ENCODE measurements around the gene MAPRE3.

The MAPRE3 gene

GRCh38 chr2:27039871-27040270, 69.4 kb downstream of the MAPRE3 start:
- H3K4me3 ChIP-seq (ENCODE audit: insufficient read length, low read depth): no peak overlapping the region
- no peak for TF ChIP-seq YY1 (IDR thresholded peaks at IDR 0.05; ENCODE audit: insufficient read depth, insufficient read length)
- no peak for TF ChIP-seq SUZ12 (IDR thresholded peaks at IDR 0.05; ENCODE audit: extremely low read depth, insufficient read depth, insufficient read length)
- TF ChIP-seq ZNF274 (IDR thresholded peaks at IDR 0.05; ENCODE audit: low read depth, low read length): no peak
- no peaks in the 10 kb centered on the region for H3K27me3 ChIP-seq (ENCODE audit: insufficient read depth, insufficient read length)
- H3K9me3 ChIP-seq (ENCODE audit: insufficient read depth, low read length): no peaks in the 10 kb centered on the region
- H3K9ac ChIP-seq (ENCODE audit: insufficient read length, low read depth): no peak overlapping the region
- H3K36me3 ChIP-seq (ENCODE audit: insufficient read depth, insufficient read length, low read length): peaks cover 82% of the 10 kb centered on the region
- no peak for DNase-seq (ENCODE audit: low read depth, low spot score)
- H3K4me1 ChIP-seq (ENCODE audit: insufficient read depth, insufficient read length): no peaks in the 10 kb centered on the region

DNA sequence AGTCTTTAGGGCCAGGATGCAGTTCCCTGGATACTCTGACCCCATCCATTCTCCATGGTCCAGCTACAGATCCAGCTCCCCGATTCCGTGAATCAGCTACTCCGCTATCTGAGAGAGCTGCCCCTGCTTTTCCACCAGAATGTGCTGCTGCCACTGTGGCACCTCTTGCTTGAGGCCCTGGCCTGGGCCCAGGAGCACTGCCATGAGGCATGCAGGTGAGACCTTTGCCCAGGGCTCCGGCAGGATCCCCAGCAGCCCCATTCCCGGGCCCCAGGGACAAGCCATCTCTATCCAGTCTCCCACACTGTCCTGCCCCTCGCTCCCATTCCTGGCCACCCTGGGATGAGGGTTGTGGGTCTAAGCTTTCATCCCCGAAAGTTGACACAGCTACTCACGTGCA, 69.8 kb downstream of the MAPRE3 start:
- no peak for DNase-seq (ENCODE audit: low read depth, low spot score)
- H3K9me3 ChIP-seq (ENCODE audit: insufficient read depth, low read length): no peaks in the 10 kb centered on the region
- H3K9ac ChIP-seq (ENCODE audit: insufficient read length, low read depth): no peak overlapping the region
- TF ChIP-seq ZNF274 (IDR thresholded peaks at IDR 0.05; ENCODE audit: low read depth, low read length): no peak
- no peak for TF ChIP-seq YY1 (IDR thresholded peaks at IDR 0.05; ENCODE audit: insufficient read depth, insufficient read length)
- TF ChIP-seq SUZ12 (IDR thresholded peaks at IDR 0.05; ENCODE audit: extremely low read depth, insufficient read depth, insufficient read length): no peak
- no peak overlapping the region for H3K4me3 ChIP-seq (ENCODE audit: insufficient read length, low read depth)
- no peaks in the 10 kb centered on the region for H3K27me3 ChIP-seq (ENCODE audit: insufficient read depth, insufficient read length)
- no peaks in the 10 kb centered on the region for H3K4me1 ChIP-seq (ENCODE audit: insufficient read depth, insufficient read length)
- H3K36me3 ChIP-seq (ENCODE audit: insufficient read depth, insufficient read length, low read length): peaks cover 78% of the 10 kb centered on the region

- Histone ChIP-seq H3K4me3 (ENCODE audit: insufficient read length, low read depth) (no peak overlapping the region), H3K9ac (ENCODE audit: insufficient read length, low read depth) (no peak overlapping the region), H3K4me1 (ENCODE audit: insufficient read depth, insufficient read length) (no peaks in the 10 kb centered on the region), H3K27me3 (ENCODE audit: insufficient read depth, insufficient read length) (no peaks in the 10 kb centered on the region), H3K36me3 (ENCODE audit: insufficient read depth, insufficient read length, low read length) (peaks cover 63% of the 10 kb centered on the region), H3K9me3 (ENCODE audit: insufficient read depth, low read length) (no peaks in the 10 kb centered on the region)
- DNase-seq (ENCODE audit: low read depth, low spot score): no peak
- TF ChIP-seq ZNF274 (IDR thresholded peaks at IDR 0.05; ENCODE audit: low read depth, low read length) (no peak), SUZ12 (IDR thresholded peaks at IDR 0.05; ENCODE audit: extremely low read depth, insufficient read depth, insufficient read length) (no peak), YY1 (IDR thresholded peaks at IDR 0.05; ENCODE audit: insufficient read depth, insufficient read length) (no peak)
These were observed 71.3 kb downstream of the MAPRE3 start for GRCh38 chr2:27041752-27042151.

DNA sequence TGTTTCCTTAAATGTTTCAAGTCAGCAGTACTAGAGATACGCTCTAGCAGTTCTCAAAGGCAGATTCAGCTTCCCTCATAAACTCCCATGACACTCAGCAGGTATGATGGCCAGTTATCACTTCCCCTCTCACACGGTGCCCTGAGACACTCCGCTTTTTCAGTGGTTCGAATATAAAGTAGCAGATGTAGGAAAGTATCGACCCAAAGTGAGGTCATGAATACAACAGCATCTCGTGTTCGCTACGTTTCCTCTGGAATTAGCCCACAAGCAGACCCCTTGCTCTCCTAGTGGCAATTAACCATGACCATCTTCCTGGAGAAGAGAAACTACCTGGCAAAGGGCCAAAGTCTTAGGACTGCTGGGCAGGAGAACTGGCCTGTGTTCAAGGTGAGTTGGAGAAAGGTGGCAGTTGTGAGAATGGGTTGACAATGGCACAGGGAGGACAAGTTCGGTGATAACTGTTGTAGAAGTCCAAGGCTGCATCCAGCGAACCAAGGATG, 71.8 kb downstream of the MAPRE3 start:
- Histone ChIP-seq H3K4me3 (ENCODE audit: insufficient read length, low read depth) (no peak overlapping the region), H3K36me3 (ENCODE audit: insufficient read depth, insufficient read length, low read length) (peaks cover 59% of the 10 kb centered on the region)
- no peak for DNase-seq (ENCODE audit: low read depth, low spot score)

GRCh38 chr2:27042985-27043634, 72.7 kb downstream of the MAPRE3 start:
- DNase-seq (ENCODE audit: low read depth, low spot score): no peak
- TF ChIP-seq YY1 (IDR thresholded peaks at IDR 0.05; ENCODE audit: insufficient read depth, insufficient read length) (no peak), ZNF274 (IDR thresholded peaks at IDR 0.05; ENCODE audit: low read depth, low read length) (no peak), SUZ12 (IDR thresholded peaks at IDR 0.05; ENCODE audit: extremely low read depth, insufficient read depth, insufficient read length) (no peak)
- Histone ChIP-seq H3K9me3 (ENCODE audit: insufficient read depth, low read length) (no peaks in the 10 kb centered on the region), H3K4me1 (ENCODE audit: insufficient read depth, insufficient read length) (no peaks in the 10 kb centered on the region), H3K4me3 (ENCODE audit: insufficient read length, low read depth) (no peak overlapping the region), H3K9ac (ENCODE audit: insufficient read length, low read depth) (no peak overlapping the region), H3K27me3 (ENCODE audit: insufficient read depth, insufficient read length) (no peaks in the 10 kb centered on the region), H3K36me3 (ENCODE audit: insufficient read depth, insufficient read length, low read length) (peaks cover 50% of the 10 kb centered on the region)

More for the DNA sequence above, 71.8 kb downstream of the MAPRE3 start:
- no peaks in the 10 kb centered on the region for H3K9me3 ChIP-seq (ENCODE audit: insufficient read depth, low read length)
- H3K27me3 ChIP-seq (ENCODE audit: insufficient read depth, insufficient read length): no peaks in the 10 kb centered on the region
- no peak for TF ChIP-seq ZNF274 (IDR thresholded peaks at IDR 0.05; ENCODE audit: low read depth, low read length)
- H3K4me1 ChIP-seq (ENCODE audit: insufficient read depth, insufficient read length): no peaks in the 10 kb centered on the region
- H3K9ac ChIP-seq (ENCODE audit: insufficient read length, low read depth): no peak overlapping the region

- Histone ChIP-seq H3K9ac (ENCODE audit: insufficient read length, low read depth) (peak overlapping the region; percentile 71), H3K4me1 (ENCODE audit: insufficient read depth, insufficient read length) (peaks cover 2% of the 10 kb centered on the region), H3K4me3 (ENCODE audit: insufficient read length, low read depth) (peak overlapping the region; percentile 65), H3K27me3 (ENCODE audit: insufficient read depth, insufficient read length) (no peaks in the 10 kb centered on the region), H3K36me3 (ENCODE audit: insufficient read depth, insufficient read length, low read length) (peaks cover 20% of the 10 kb centered on the region), H3K9me3 (ENCODE audit: insufficient read depth, low read length) (no peaks in the 10 kb centered on the region)
- peak; percentile 22 for DNase-seq (ENCODE audit: low read depth, low spot score)
- TF ChIP-seq YY1 (IDR thresholded peaks at IDR 0.05; ENCODE audit: insufficient read depth, insufficient read length) (no peak), ZNF274 (IDR thresholded peaks at IDR 0.05; ENCODE audit: low read depth, low read length) (no peak), SUZ12 (IDR thresholded peaks at IDR 0.05; ENCODE audit: extremely low read depth, insufficient read depth, insufficient read length) (no peak)
These were observed 79.2 kb downstream of the MAPRE3 start for GRCh38 chr2:27049422-27050280.

Measured in NT2/D1 (cell line).